HG03196 (cell line): Measurements from ENCODE around the gene RAB10.
"Not testable (repeated sequence)": the region's sequence is repeated elsewhere in the genome, so short reads cannot be mapped to it uniquely, and the experiment has no call there.

Experiments
- ATAC-seq: cut with Tn5 transposase; IDR thresholded peaks from one replicate; pipeline ENCODE4 v1.9.1; 2021; ENCODE audit not compliant: unreplicated experiment

Gene RAB10

GRCh38 chr2:26054598-26055348, 20.9 kb downstream of the RAB10 start:
- no peak for ATAC-seq

- ATAC-seq, result no peak
Observed at GRCh38 chr2:26058390-26058789, 24.5 kb downstream of the RAB10 start.

GRCh38 chr2:26059542-26059941, 25.7 kb downstream of the RAB10 start:
- no peak for ATAC-seq

GRCh38 chr2:26061539-26061938, 27.7 kb downstream of the RAB10 start:
- ATAC-seq, result no peak

- ATAC-seq, result no peak
Observed at GRCh38 chr2:26064846-26065245, 31.0 kb downstream of the RAB10 start.

- ATAC-seq, result no peak
Observed at GRCh38 chr2:26067186-26067974, 33.5 kb downstream of the RAB10 start.

- no peak for ATAC-seq
Observed at GRCh38 chr2:26067980-26068507, 34.2 kb downstream of the RAB10 start.

GRCh38 chr2:26068602-26069298, 34.9 kb downstream of the RAB10 start:
- ATAC-seq, result peak; percentile 69

- ATAC-seq, result no peak
Observed at GRCh38 chr2:26070730-26071129, 36.8 kb downstream of the RAB10 start.

GRCh38 chr2:26072925-26073768, 39.3 kb downstream of the RAB10 start:
- no peak for ATAC-seq

- no peak for ATAC-seq
Observed at GRCh38 chr2:26073830-26074229, 39.9 kb downstream of the RAB10 start.

GRCh38 chr2:26074676-26075075, 40.8 kb downstream of the RAB10 start:
- no peak for ATAC-seq

GRCh38 chr2:26075173-26075572, 41.3 kb downstream of the RAB10 start:
- ATAC-seq, result no peak

GRCh38 chr2:26076001-26076587, 42.2 kb downstream of the RAB10 start:
- no peak for ATAC-seq

- no peak for ATAC-seq
Observed at GRCh38 chr2:26077291-26077690, 43.4 kb downstream of the RAB10 start.

- no peak for ATAC-seq
Observed at GRCh38 chr2:26078939-26079338, 45.1 kb downstream of the RAB10 start.

- no peak for ATAC-seq
Observed at GRCh38 chr2:26080356-26080755, 46.5 kb downstream of the RAB10 start.

GRCh38 chr2:26080925-26081324, 47.0 kb downstream of the RAB10 start:
- not testable (repeated sequence) for ATAC-seq

GRCh38 chr2:26081556-26081955, 47.7 kb downstream of the RAB10 start:
- no peak for ATAC-seq

GRCh38 chr2:26086155-26086637, 52.3 kb downstream of the RAB10 start:
- peak; percentile 69 for ATAC-seq
